Esophagus squamous epithelium (tissue), 5 donors: ENCODE results near the gene CSTPP1. TPM values are rescaled to one million over a fixed set of nuclear protein-coding genes. Genes with fewer than 3 reads are reported as not detected.

ENCODE experiments used
- DNase-seq: peaks from one replicate; lab custom pipeline; 2025; lab: John Stamatoyannopoulos, UW
- H3K27ac ChIP-seq, 4 donors: fragments of 200-600 bp; sonication (generic); one replicate each; pipeline ENCODE4 v1.5.1; 2016 to 2019; ENCODE audit warnings: mild to moderate bottlenecking in 1 of 4
- H3K27me3 ChIP-seq, 4 donors: fragments of 200-600 bp; sonication (generic); 1 replicate in 3 of 4; 2 replicates in 1 of 4; pipeline versions ENCODE4 v1.5.1 to v1.6.0; 2017 to 2021; ENCODE audit warnings: antibody characterized with exemption in 1 of 4
- H3K36me3 ChIP-seq, 3 donors: fragments of 200-600 bp; sonication (generic); one replicate each; pipeline ENCODE4 v1.5.1; 2016 to 2019
- H3K4me1 ChIP-seq, 3 donors: fragments of 200-600 bp; sonication (generic); one replicate each; pipeline ENCODE4 v1.5.1; 2017 to 2019
- H3K4me3 ChIP-seq, 4 donors: fragments of 200-600 bp; sonication (generic); 1 replicate in 3 of 4; 2 replicates in 1 of 4; pipeline ENCODE4 v1.5.1; 2016 to 2019; ENCODE audit warnings: mild to moderate bottlenecking in 2 of 4, moderate library complexity in 1 of 4
- H3K9me3 ChIP-seq, 3 donors: fragments of 200-600 bp; sonication (generic); one replicate each; pipeline ENCODE4 v1.5.1; 2016 to 2019
- CTCF ChIP-seq, 6 experiments: fragments of 450-650 bp in 4 of 6; fragments of 200-600 bp in 2 of 6; sonication (generic) in 2 of 6; IDR thresholded peaks; one replicate each; pipeline ENCODE4 v1.5.1; 2016 to 2019; ENCODE audit warnings: antibody characterized with exemption in 6 of 6, mild to moderate bottlenecking in 4 of 6, moderate library complexity in 4 of 6
- POLR2A ChIP-seq, 4 donors: fragments of 450-650 bp; IDR thresholded peaks; one replicate each; pipeline ENCODE4 v1.6.1; 2017; ENCODE audit warnings: antibody characterized with exemption in 4 of 4, mild to moderate bottlenecking in 4 of 4, moderate library complexity in 3 of 4
- WGBS, 2 donors: methylation state at CpG; one replicate each; pipeline ENCODE4 v1.1.5; 2018; 5-methylcytosine and 5-hydroxymethylcytosine counted together
- intact Hi-C: fragments of 100-400 bp; cut with DNase I; formaldehyde crosslinking; loops from one replicate; pipeline ENCODE4 v1.15.0; 2022
- total RNA-seq, 4 donors: library from RNA; depleted of rRNA; stranded (reverse); fragments of >200 nt; gene quantifications; one replicate each; pipeline ENCODE4 v1.1.0, GENCODE V29; 2016
- donor health status: DM: yes; HTN: yes; CAD: no.

The CSTPP1 gene
- total RNA-seq, 4 donors from 2014 or later: 9.4 to 19.6 (median 16.4) TPM

- no peak for DNase-seq
- Histone ChIP-seq H3K27ac (peak overlapping the region in 1 of 4 donors; percentile 18), H3K4me1 (peaks cover 0 to 43% (median 7%) of the 10 kb centered on the region in 3 donors), H3K4me3 (no peak overlapping the region), H3K27me3 (no peaks in the 10 kb centered on the region), H3K36me3 (peaks cover 23 to 78% (median 30%) of the 10 kb centered on the region in 3 donors), H3K9me3 (no peaks in the 10 kb centered on the region)
- WGBS, 2 donors: 51 to 57% methylated on average over 6 to 7 of the region's 9 CpGs
- intact Hi-C loops: no loop called here
- TF ChIP-seq CTCF (IDR thresholded peaks at IDR 0.05): no peak
- no peak for TF ChIP-seq POLR2A (IDR thresholded peaks at IDR 0.05)
These were observed 225.3 kb downstream of the CSTPP1 start for GRCh38 chr11:47161890-47162289.

GRCh38 chr11:47162426-47162825 is 225.9 kb downstream of the CSTPP1 start:
- WGBS, 2 donors: 50 to 57% methylated on average over 2 to 4 of the region's 5 CpGs
- Histone ChIP-seq H3K36me3 (peaks cover 23 to 83% (median 35%) of the 10 kb centered on the region in 3 donors), H3K4me3 (no peak overlapping the region), H3K27me3 (no peaks in the 10 kb centered on the region), H3K27ac (no peak overlapping the region), H3K9me3 (no peaks in the 10 kb centered on the region), H3K4me1 (peaks cover 0 to 38% (median 3%) of the 10 kb centered on the region in 3 donors)
- intact Hi-C loops: no loop called here
- TF ChIP-seq CTCF (IDR thresholded peaks at IDR 0.05) (no peak), POLR2A (IDR thresholded peaks at IDR 0.05) (no peak)
- DNase-seq: no peak

- Histone ChIP-seq H3K9me3 (no peaks in the 10 kb centered on the region), H3K27me3 (no peaks in the 10 kb centered on the region), H3K36me3 (peaks cover 30 to 86% (median 43%) of the 10 kb centered on the region in 3 donors), H3K4me3 (no peak overlapping the region), H3K27ac (no peak overlapping the region), H3K4me1 (peaks cover 0 to 31% (median 3%) of the 10 kb centered on the region in 3 donors)
- DNase-seq: no peak
- 39 to 62% methylated on average over 3 of the region's 3 CpGs for WGBS, 2 donors
- TF ChIP-seq POLR2A (IDR thresholded peaks at IDR 0.05): no peak
- TF ChIP-seq CTCF (IDR thresholded peaks at IDR 0.05): no peak
- intact Hi-C loops: no loop called here
These were observed 226.6 kb downstream of the CSTPP1 start for GRCh38 chr11:47163193-47163592.

- no peak overlapping the region for H3K27ac ChIP-seq
- no peak overlapping the region for H3K4me3 ChIP-seq
- H3K9me3 ChIP-seq: no peaks in the 10 kb centered on the region
- intact Hi-C loops: no loop called here
- DNase-seq: no peak
- H3K27me3 ChIP-seq: no peaks in the 10 kb centered on the region
- peaks cover 35 to 86% (median 49%) of the 10 kb centered on the region in 3 donors for H3K36me3 ChIP-seq
- TF ChIP-seq CTCF (IDR thresholded peaks at IDR 0.05): no peak
- TF ChIP-seq POLR2A (IDR thresholded peaks at IDR 0.05): no peak
- WGBS, 2 donors: 87 to 92% methylated on average over 4 to 8 of the region's 15 CpGs
- peaks cover 0 to 26% (median 0%) of the 10 kb centered on the region in 3 donors for H3K4me1 ChIP-seq
These were observed 227.3 kb downstream of the CSTPP1 start for GRCh38 chr11:47163898-47164297.

GRCh38 chr11:47164321-47164720 is 227.8 kb downstream of the CSTPP1 start:
- intact Hi-C loops: no loop called here
- no peak overlapping the region for H3K27ac ChIP-seq
- no peaks in the 10 kb centered on the region for H3K27me3 ChIP-seq
- TF ChIP-seq CTCF (IDR thresholded peaks at IDR 0.05) (no peak), POLR2A (IDR thresholded peaks at IDR 0.05) (no peak)
- H3K4me1 ChIP-seq: peaks cover 0 to 26% (median 0%) of the 10 kb centered on the region in 3 donors
- no peak overlapping the region for H3K4me3 ChIP-seq
- DNase-seq: no peak
- WGBS, 2 donors: 57 to 70% methylated on average over 1 to 2 of the region's 4 CpGs
- H3K9me3 ChIP-seq: no peaks in the 10 kb centered on the region
- peaks cover 35 to 86% (median 51%) of the 10 kb centered on the region in 3 donors for H3K36me3 ChIP-seq
